Large intestine (tissue), 3 donors: ENCODE results near the gene BCHE. TPM values are rescaled to one million over a fixed set of nuclear protein-coding genes. Genes with fewer than 3 reads are reported as not detected.
A peak's percentile ranks its signal among the peaks of the same experiment; 100 is the strongest.
"Not testable (repeated sequence)": the region's sequence is repeated elsewhere in the genome, so short reads cannot be mapped to it uniquely, and the experiment has no call there.

Source experiments
- DNase-seq, 2 donors: peaks; one replicate each; pipeline versions ENCODE4 v3.0.0 to v3.0.0-alpha.2; 2013
- H3K27ac ChIP-seq: one replicate; pipeline ENCODE4 v1.5.1; 2013; ENCODE audit warnings: low read length
- H3K27me3 ChIP-seq: 2 replicates; pipeline ENCODE4 v1.6.1; 2013; ENCODE audit warnings: low read length; ENCODE audit not compliant: control insufficient read depth, insufficient read depth
- H3K36me3 ChIP-seq: 2 replicates; pipeline ENCODE4 v1.6.1; 2013; ENCODE audit warnings: low read length; ENCODE audit not compliant: control insufficient read depth, insufficient read depth
- H3K4me1 ChIP-seq: one replicate; pipeline ENCODE4 v1.6.1; 2013; ENCODE audit warnings: low read length; ENCODE audit not compliant: control insufficient read depth, insufficient read depth
- H3K4me3 ChIP-seq: one replicate; pipeline ENCODE4 v1.5.1; 2013; ENCODE audit warnings: low read length
- H3K9me3 ChIP-seq: one replicate; pipeline ENCODE4 v1.6.1; 2013; ENCODE audit warnings: mild to moderate bottlenecking, low read depth, low read length, moderate library complexity; ENCODE audit not compliant: control insufficient read depth
- WGBS: methylation state at CpG from one replicate; pipeline ENCODE4 v1.1.5; 2013; ENCODE audit warnings: low lambda C conversion rate; ENCODE audit not compliant: insufficient coverage; 5-methylcytosine and 5-hydroxymethylcytosine counted together
- polyA plus RNA-seq: library from polyadenylated mRNA; unstranded; fragments of 120-200 nt; gene quantifications from one replicate; pipeline ENCODE4 v1.2.1, GENCODE V29; 2013

BCHE gene
- polyA plus RNA-seq, 1 donor = 59.6 TPM

DNA sequence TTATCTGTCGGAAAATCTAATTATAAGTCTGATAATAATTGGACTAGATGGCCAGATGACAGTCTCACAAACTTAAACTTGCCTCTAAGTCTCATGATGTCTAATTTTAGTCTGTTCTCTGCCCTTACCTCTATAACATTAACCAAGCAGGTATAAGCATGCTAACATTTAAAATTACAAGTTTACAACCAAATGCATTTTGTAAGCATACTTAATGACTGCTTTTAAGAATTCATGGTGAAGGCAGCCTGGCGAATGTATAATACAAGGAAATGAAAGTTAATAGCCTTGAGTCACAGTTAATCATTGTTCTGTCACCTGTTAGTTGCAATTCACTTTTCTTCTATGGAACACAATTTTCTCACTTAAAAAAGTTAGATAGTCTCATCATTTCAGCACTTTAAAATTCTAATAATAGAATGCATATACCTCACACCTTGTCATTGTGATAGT lies 16.5 kb downstream of the BCHE start:
- no CpG with 5 or more reads among the region's 2 CpGs for WGBS
- Histone ChIP-seq H3K27ac (no peak overlapping the region), H3K36me3 (no peaks in the 10 kb centered on the region), H3K9me3 (no peaks in the 10 kb centered on the region), H3K27me3 (no peaks in the 10 kb centered on the region), H3K4me1 (no peaks in the 10 kb centered on the region), H3K4me3 (no peak overlapping the region)
- no peak for DNase-seq

GRCh38 chr3:165817160-165817709 lies 20.0 kb downstream of the BCHE start:
- no peak for DNase-seq
- WGBS = 95% methylated on average over 3 of the region's 3 CpGs
- Histone ChIP-seq H3K4me3 (no peak overlapping the region), H3K36me3 (no peaks in the 10 kb centered on the region), H3K9me3 (no peaks in the 10 kb centered on the region), H3K27ac (no peak overlapping the region), H3K4me1 (no peaks in the 10 kb centered on the region), H3K27me3 (no peaks in the 10 kb centered on the region)

- no peak overlapping the region for H3K27ac ChIP-seq
- DNase-seq = no peak
- H3K36me3 ChIP-seq = no peaks in the 10 kb centered on the region
- WGBS = no CpG with 5 or more reads among the region's 1 CpG
- no peaks in the 10 kb centered on the region for H3K4me1 ChIP-seq
- no peaks in the 10 kb centered on the region for H3K27me3 ChIP-seq
- H3K9me3 ChIP-seq = no peaks in the 10 kb centered on the region
- H3K4me3 ChIP-seq = no peak overlapping the region
These were observed 21.0 kb downstream of the BCHE start for GRCh38 chr3:165816209-165816608.

- Histone ChIP-seq H3K36me3 (no peaks in the 10 kb centered on the region), H3K27ac (no peak overlapping the region), H3K9me3 (no peaks in the 10 kb centered on the region), H3K4me3 (no peak overlapping the region), H3K27me3 (no peaks in the 10 kb centered on the region), H3K4me1 (no peaks in the 10 kb centered on the region)
- DNase-seq = no peak
- WGBS = 74% methylated on average over 2 of the region's 2 CpGs
These were observed 21.5 kb downstream of the BCHE start for GRCh38 chr3:165815682-165816081.

DNA sequence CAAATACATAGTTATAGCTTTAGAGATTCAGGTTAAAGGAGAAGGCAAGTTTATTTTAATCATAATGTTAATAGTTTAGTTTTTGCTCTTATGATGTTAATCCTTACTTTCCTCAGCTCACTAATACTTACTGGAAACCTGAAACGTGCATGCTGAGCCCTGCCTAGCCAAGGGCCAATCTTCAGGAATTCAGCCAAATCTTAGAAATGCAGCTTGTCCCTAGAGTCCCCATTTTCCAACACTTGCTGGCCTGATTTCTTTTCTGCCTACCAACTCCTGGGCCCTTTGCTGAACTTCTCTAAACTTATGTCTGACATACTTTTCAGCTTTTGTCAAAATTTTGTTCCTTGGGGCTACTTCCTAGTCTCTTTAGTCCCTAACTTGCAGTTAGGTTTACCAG lies 22.8 kb downstream of the BCHE start:
- no peaks in the 10 kb centered on the region for H3K9me3 ChIP-seq
- no peak overlapping the region for H3K27ac ChIP-seq
- no CpG with 5 or more reads among the region's 1 CpG for WGBS
- no peak overlapping the region for H3K4me3 ChIP-seq
- no peaks in the 10 kb centered on the region for H3K4me1 ChIP-seq
- no peaks in the 10 kb centered on the region for H3K27me3 ChIP-seq
- no peaks in the 10 kb centered on the region for H3K36me3 ChIP-seq
- no peak for DNase-seq

DNA sequence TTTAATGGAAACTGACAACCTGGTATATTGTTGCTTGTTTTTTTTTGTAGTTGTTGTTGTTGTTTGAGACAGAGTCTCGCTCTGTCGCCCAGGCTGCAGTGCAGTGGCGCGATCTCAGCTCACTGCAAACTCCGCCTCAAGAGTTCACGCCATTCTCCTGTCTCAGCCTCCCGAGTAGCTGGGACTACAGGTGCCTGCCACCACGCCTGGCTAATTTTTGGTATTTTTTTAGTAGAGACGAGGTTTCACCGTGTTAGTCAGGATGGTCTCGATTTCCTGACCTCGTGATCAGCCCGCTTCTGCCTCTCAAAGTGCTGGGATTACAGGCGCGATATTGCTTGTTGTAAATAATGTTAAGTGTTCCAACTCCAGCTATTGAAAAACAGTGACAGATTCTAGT lies 29.3 kb downstream of the BCHE start:
- not testable (repeated sequence) for H3K9me3 ChIP-seq, H3K4me3 ChIP-seq, DNase-seq, H3K27me3 ChIP-seq, H3K27ac ChIP-seq, H3K4me1 ChIP-seq, H3K36me3 ChIP-seq
- 97% methylated on average over 6 of the region's 15 CpGs for WGBS

DNA sequence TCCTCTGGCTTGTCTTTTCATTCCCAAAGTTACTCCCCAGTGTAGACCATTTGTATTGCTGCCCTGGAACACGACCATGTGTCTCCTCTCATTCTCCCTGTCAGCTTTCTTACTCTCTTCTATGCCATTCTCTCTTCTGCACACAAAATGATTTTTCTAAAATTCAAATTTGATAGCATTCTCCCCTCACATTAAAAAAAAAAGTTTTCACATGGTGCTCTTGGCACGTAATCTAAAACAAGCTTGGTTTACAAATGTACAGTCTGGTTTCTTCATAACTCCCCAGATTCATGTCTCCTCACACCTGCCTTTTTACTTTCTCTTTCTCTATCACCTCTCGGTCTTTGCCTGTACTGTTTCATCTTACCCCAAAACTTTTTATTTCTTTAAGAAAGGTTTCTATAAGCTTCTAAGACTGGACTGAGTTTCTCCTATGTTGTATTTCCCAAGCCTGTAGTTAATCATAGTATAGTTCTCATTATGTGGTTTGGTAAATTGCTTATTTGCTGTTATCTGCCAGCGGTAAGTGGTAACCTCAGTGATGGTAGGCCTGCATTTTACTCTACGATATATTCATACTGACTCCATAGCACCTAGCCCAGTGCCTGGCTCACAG lies 31.2 kb downstream of the BCHE start:
- Histone ChIP-seq H3K36me3 (no peaks in the 10 kb centered on the region), H3K27ac (no peak overlapping the region), H3K4me1 (no peaks in the 10 kb centered on the region), H3K9me3 (no peaks in the 10 kb centered on the region), H3K27me3 (no peaks in the 10 kb centered on the region), H3K4me3 (no peak overlapping the region)
- WGBS = 73% methylated on average over 3 of the region's 5 CpGs
- peak in 1 of 2 donors; percentile 11 for DNase-seq

DNA sequence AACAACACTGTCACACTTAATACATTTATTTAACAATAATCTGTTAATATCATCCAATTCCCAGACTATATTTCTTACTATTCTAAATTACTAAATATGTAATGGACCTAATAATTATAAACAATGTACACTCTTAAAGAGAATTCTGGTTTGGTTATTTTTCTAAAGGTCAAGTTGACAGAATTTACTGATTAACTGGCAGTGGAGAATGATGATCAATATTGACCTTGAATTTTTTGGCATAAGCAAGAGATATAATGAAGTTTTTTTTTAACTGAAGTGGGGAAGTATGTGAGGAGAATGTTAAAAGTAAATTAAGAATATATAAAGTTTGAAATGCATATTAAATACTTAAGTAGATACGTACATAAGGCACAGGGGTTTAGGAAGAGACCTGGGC lies 33.8 kb downstream of the BCHE start:
- Histone ChIP-seq H3K4me1 (no peaks in the 10 kb centered on the region), H3K9me3 (no peaks in the 10 kb centered on the region), H3K27ac (no peak overlapping the region), H3K27me3 (no peaks in the 10 kb centered on the region), H3K4me3 (no peak overlapping the region), H3K36me3 (no peaks in the 10 kb centered on the region)
- DNase-seq = no peak
- WGBS = 86% methylated on average over 1 of the region's 1 CpG

DNA sequence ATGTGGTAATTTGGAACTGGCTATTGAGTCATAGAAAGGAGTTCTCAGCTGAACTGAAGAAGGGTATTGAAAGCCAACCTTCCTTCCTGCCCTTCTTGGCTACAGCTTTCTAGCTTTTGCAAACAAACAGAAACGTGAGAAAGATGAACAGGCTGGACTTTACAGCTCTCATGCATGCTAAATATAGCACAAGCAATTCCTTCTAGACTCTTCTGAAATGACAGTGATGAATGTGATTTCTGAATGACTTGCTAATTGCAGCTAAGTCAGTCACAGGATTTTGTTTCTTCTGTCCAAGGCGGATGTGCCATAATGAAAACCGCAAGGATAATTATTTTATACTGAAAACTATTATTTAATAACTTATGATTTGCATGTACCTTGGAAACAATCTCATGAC lies 36.3 kb downstream of the BCHE start:
- Histone ChIP-seq H3K4me1 (no peaks in the 10 kb centered on the region), H3K27me3 (no peaks in the 10 kb centered on the region), H3K27ac (no peak overlapping the region), H3K4me3 (no peak overlapping the region), H3K36me3 (no peaks in the 10 kb centered on the region), H3K9me3 (no peaks in the 10 kb centered on the region)
- DNase-seq = no peak
- WGBS = 93% methylated on average over 2 of the region's 3 CpGs

- Histone ChIP-seq H3K27me3 (no peaks in the 10 kb centered on the region), H3K36me3 (no peaks in the 10 kb centered on the region), H3K4me3 (no peak overlapping the region), H3K27ac (no peak overlapping the region), H3K9me3 (no peaks in the 10 kb centered on the region), H3K4me1 (no peaks in the 10 kb centered on the region)
- DNase-seq = no peak
- WGBS = 73% methylated on average over 1 of the region's 1 CpG
These were observed 38.2 kb downstream of the BCHE start for GRCh38 chr3:165799026-165799425.

- Histone ChIP-seq H3K4me1 (no peaks in the 10 kb centered on the region), H3K4me3 (no peak overlapping the region), H3K36me3 (no peaks in the 10 kb centered on the region), H3K27me3 (no peaks in the 10 kb centered on the region), H3K27ac (no peak overlapping the region), H3K9me3 (no peaks in the 10 kb centered on the region)
- no CpG with 5 or more reads among the region's 2 CpGs for WGBS
- no peak for DNase-seq
These were observed 39.7 kb downstream of the BCHE start for GRCh38 chr3:165797551-165797950.
